HG03064 (cell line): ENCODE results near the gene SHISA3.

Experiments
- ATAC-seq: cut with Tn5 transposase; IDR thresholded peaks from one replicate; pipeline ENCODE4 v1.9.1; 2021; ENCODE audit warnings: low read depth; ENCODE audit not compliant: unreplicated experiment

Gene SHISA3

DNA sequence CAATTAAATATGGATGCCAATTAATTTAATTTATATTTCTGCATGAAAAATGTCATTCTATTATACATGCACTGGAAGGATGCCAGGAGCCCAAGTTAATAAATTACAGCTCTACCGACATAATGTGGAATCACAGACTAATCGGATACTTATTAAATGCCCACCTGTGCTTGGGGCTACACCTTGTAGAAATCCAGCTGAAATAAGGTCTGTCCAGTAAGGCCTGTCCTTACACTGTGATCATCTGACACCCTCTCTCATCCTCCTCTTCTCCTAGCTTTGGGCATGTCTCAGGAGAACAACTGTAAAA, 6.0 kb upstream of the SHISA3 start:
- no peak for ATAC-seq

DNA sequence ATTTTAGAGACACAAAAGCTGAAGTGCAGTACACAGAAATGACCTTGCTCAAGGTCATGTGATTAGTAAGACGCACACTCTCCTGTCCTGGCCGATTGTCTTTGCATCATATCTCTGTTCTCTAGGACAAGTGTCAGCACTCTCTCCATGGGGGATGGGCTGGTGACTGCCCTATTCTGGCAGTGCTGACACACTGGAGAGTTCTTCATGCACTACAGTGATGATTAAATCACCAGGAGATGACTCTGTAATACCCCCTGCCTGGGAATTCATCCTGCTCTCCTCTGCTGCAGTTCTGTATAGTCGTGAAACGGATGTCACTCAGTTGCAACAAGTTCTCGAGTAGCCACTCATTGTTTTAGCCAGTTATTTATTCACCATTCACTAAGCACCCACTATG, 5.3 kb upstream of the SHISA3 start:
- no peak for ATAC-seq

DNA sequence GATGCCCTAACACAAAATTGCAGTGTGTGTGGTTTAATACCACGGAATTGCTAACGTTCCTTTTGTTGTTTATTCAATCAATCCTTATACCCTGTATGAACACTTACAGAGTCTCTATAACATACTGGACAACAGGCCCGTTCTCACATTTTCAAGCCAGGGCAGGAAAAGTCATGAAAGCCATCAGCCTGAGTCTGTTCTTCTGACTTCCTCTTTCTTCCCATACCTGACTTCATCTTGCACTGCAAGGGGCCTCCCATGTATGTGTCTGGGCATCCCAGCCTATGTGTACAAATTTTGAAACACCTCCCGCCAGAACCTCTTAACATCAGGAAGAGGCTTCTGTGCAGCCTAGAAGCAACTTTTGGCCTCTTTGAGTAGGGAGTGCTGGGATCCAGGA, 4.9 kb upstream of the SHISA3 start:
- ATAC-seq, result no peak

DNA sequence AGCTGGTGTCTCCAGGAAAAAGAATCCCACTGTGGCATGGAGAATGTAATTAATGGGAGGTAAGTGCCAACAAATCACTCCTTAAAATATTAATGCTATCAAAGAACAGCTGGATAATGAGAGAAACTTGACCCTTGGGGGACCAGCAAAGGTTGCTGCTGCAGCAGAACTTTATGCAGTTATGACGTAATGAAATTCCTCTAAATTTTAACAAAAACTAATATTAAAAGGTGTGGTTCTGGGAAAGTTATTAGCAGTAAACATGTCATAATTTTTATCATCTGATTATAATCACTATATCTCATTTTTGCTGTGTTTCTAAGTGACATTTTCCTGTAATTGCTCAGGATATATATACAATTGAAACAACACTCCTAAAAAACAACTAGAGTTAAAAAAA, 1.7 kb upstream of the SHISA3 start:
- ATAC-seq, result no peak

DNA sequence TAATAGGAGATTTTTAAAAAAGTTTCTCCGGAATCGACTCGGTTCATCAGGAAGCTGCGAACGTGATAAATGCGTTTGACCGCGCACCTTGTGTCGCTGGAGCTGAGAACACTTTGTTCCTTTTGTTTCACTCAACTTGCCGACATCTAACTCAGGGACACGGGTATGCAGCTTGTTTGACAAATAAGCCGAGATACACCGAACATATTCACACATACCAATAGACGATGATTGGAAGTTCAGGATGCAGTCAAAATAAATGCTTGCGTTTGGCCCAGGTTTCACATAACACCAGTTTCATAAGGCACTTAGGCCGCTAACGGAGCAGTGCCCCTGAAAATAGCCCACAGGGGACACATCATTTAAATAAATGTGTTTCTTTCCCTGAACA, 932 bp upstream of the SHISA3 start:
- ATAC-seq, result no peak

DNA sequence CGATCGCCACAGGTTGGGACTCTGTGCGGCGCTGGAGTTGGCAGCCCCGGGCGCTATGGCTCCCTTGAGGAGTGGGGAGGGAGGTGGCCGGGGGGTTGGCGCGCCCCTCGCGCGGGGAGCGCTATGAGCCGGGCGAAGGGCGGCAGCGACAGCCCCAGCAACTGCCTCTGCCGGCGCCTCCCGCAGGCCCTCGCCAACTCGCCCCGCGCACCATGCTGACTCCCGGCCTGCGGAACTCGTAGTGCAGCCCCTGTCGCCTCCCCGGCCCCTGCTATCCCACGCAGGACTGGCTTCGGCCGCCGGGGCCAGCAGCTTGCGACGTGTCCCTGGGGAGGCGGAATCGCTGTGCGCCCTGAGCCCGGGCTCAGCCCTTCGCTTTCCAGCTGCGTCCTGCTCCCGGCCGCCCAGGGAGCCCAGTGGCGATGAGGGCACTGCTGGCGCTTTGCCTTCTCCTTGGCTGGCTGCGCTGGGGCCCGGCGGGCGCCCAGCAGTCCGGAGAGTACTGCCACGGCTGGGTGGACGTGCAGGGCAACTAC, 415 bp downstream of the SHISA3 start:
- no peak for ATAC-seq

DNA sequence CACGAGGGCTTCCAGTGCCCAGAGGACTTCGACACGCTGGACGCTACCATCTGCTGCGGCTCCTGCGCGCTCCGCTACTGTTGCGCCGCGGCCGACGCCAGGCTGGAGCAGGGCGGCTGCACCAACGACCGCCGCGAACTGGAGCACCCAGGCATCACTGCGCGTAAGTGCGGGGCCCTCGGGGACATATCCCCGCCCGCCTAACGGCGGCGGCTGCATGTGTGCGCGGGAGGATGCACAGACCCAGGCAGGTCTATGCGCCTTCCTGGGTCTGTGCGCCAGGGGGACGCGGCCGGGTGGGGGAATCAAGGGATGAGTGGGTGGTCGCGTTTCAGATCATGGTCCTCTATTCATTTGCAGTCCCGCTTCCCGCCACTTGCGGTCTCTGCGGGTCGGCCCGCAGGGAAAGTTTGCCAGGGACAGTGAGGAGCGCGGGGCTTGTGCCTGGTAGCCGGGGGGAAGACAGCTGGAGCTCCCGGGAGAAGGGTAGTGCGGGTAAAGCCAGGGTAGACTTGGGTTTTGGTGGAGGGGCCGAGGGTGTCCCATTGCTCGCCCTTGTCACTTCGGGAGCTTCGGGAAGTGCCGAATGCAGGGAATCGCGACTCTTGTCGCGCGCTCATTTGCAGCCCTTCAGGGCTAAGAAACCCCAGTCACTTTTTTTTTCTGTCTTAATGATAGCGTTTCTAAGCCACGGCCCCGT, 1.0 kb downstream of the SHISA3 start:
- no peak for ATAC-seq

DNA sequence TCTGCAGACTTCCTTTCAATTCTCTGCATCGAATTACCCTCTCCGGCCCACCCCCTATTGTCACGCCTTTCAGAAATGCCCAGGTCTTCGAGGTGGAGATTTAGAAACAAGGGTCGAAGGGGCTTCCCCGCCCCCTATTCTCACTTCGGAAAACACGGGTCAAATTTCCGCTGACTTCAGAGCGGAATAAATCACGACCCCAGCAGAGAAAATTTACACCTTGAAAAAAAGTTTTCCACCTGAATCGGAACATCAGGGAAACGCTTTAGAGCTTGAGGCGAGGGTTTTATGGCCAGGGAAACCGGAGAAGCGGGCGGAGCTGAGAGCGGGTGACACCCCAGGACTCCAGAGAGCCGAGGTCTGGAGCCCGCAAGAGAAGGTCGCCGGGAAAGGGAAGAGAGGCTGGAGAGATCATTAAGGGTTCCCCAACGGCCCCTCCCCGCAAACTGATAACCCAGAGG, 1.6 kb downstream of the SHISA3 start:
- ATAC-seq, result no peak

DNA sequence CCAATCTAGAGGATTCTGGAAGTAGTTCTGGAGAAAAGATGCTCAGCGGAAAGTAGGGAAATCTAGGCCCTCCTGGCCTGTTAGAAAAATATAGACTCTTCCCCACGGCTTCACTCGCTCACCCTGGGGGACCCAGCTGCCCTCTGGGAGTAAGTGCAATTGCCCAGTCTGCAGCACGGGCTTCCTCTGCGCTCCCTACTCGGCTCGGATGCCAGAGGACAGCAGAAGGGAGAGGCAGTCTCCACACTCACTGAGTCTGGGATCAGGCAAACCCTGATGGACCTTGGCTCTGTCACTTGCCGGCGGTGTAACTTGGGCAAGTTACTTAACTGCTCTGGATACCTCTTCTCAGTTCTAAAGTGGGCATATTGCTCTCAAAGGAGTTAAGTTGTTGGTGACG, 2.1 kb downstream of the SHISA3 start:
- ATAC-seq, result no peak

DNA sequence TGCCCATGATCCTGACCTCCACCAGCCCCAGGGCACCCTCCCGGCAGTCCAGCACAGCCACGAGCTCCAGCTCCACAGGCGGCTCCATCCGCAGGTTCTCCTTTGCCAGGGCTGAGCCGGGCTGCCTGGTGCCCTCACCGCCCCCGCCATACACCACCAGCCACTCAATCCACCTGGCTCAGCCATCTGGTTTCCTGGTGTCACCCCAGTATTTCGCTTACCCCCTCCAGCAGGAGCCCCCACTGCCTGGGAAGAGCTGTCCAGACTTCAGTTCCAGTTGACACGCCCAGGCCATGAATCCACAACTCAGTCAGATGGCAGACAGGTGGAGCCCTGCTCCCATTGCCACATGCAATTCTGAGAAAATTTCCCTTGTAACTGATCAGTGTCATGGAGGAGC, 3.9 kb downstream of the SHISA3 start:
- no peak for ATAC-seq

DNA sequence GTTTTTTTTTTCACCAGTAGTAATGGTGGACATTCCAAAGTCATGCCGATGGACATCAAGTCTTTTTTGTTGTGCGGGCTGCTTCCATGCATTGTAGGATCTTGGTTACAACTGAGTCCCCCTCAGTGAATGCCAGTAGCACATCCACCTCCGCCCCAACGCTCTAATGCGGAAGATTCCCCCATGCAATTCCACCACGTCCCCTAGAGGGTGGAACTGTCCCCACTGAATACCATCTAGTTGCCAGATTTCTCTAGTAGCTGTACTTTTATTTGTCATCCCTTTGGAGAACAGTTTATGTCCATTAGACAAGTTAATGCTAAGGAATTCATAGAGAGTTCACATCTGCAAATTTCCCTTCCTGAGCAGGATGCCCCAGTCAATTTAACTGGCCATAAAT, 6.7 kb downstream of the SHISA3 start:
- no peak for ATAC-seq

DNA sequence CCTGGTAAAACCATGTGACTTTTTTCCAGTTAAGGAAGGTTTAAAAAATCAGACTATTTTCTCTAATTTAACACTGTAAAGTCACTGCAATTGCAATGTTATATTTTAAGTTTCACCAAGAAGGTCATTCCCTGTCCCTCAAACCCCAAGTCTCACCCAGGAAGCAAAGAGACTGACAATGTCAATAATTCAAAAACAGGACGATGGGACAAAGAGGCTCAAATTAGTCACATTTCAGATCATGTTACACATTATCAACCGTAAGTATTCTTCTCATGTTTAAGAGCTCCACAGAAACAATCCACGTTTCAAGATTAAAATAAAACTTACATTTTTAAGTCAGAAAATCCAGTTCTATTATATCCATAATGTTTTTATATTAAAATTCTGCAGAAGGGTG, 13.2 kb downstream of the SHISA3 start:
- no peak for ATAC-seq

DNA sequence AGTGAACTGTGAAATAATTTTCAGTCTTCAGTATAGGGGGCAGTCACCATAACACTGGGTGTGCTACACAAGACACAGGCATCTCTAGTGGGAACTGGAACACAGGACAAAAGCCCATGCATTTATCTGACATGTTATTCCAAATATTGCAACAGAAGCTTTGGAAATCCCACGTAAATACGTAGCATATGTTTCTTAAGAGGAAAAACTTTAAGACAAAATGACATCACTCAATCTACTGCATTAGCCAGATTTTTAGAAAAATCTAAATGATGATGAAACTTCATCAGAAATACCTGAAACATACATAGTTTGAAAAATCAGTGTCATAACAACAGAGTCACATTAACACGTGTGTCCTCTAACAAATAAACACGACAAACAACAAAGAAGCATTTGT, 14.5 kb downstream of the SHISA3 start:
- ATAC-seq, result no peak

DNA sequence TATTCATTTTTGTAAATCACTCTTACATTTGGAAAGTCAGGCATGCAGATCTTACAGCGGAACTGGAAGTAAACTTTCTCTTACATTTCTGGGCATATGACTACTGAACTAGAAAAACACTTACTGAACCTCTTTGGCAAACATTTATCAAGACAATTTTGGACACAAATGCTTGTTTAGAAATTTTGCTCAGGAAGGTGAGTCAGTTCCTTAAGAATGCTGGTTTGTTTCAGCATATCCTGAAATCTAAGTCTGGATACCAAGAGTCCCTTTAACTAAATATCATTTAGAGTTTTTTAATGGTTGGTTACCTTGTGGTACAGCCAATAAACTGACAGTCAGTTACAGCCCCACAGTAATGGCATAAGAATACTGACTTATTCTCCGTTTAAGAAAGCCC, 15.0 kb downstream of the SHISA3 start:
- ATAC-seq, result no peak

DNA sequence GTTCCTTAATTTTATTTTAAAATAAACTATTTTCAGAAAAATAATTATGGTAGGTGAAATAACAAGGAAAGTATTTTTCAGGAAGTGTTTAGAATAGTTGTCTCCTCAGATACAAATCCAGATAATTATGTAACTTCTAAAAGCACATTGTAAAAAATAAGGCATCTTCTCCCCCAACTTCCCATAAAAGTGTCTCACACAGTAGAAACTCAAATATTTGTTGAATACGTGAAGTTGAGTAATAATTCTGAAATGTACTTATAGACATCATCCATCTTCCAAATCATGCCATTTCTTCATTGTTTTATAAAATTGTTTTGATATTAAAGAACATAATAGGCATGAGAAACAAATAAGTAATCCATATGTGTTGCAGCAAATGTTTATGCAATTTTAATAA, 18.0 kb downstream of the SHISA3 start:
- no peak for ATAC-seq

DNA sequence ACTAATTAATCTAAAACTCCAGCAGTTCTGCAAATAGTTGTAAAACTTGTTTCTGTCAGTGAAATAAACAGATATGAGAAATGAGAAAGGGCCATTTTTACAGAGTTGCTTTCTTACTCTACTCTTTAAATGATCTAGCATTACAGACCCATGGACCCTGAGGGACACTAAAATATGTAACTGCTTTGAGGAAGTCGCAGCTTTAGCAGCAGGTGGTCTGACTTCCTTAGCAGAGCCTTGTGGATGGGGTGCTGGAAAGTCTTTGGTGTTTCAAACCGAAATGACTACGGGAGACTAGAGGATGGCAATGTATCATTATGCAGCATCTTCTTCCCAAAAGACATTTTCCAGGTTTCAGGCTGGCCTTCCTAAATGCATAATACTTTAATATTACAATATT, 18.7 kb downstream of the SHISA3 start:
- no peak for ATAC-seq

DNA sequence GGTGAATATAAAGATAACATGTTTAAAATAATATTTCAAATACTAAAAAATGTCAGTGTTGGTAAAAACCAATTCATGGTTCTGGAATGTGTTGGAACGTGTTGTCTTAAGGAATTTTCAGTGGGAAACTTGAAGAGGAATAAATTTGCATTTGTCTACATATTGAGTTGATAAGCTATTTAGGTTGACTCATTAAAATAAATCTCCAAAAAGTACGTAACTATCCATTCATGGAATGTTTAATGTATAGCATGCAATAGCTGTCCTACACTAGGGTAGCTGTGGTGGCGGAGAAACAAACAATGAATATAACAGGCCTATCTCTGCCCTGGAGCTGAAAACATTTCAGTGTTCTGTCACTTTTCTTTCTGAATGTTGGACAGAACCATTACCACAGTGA, 20.3 kb downstream of the SHISA3 start:
- ATAC-seq, result no peak

DNA sequence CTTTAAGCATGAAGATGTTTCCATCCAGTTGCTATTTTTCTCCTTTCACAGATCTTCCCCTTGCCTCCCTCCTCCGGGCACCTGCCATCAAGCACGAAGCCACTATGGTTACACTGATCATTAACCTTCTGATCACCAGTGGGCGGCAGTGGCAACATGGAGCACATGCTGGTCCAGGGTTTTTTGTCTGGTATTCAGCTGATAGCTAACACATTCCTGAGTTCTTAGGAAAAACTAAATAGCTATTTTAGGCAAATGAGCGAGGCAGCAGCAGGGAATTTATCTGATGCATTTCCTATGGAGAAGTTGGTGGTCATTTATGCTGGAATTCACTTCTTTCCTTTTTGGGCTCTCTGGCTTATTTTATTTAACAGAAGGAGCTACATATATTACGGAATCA, 22.9 kb downstream of the SHISA3 start:
- ATAC-seq, result no peak

DNA sequence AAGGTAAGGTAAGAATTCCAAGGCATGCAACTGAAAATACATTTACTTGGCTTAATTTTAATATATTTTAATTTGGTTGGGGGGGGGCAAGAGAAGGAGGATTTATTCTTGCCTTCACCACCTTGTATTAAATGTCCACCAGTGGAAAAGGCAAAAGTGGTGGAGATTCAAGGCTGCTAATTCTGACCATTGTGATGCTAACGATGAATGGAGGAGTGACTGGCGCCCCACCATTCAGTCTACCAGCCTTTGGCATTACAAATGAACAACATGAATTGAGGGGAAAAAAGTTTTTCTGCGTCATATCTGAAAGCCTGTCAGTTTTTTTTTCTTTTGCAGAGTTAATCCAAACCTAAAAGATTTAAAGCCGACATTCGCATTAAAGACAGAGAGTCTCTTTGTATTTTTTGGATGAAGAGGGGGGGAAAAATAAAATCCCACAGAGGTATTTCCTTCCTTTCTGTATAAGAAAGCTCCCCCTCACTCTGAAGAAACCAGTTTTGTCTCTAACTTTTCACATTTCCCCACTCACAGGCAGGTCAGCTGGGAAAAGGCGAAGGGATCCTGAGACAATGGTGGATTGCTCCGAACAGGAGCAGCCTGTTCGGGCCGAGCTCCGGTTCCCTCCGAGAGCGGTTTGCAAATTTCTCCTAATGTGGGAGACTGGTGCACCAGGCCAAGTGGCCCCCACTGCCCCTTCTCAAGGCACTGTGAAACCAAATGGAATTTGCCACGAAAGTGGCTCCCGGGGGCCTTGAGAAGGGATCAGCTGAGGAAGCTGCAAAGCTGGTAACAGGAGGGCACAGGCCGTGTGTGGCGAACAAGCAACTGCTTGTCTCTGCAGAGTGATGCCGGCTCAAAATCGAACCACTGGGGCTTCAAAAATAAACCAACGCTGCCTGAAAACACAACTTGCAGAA, 28.1 kb downstream of the SHISA3 start:
- ATAC-seq, result no peak

DNA sequence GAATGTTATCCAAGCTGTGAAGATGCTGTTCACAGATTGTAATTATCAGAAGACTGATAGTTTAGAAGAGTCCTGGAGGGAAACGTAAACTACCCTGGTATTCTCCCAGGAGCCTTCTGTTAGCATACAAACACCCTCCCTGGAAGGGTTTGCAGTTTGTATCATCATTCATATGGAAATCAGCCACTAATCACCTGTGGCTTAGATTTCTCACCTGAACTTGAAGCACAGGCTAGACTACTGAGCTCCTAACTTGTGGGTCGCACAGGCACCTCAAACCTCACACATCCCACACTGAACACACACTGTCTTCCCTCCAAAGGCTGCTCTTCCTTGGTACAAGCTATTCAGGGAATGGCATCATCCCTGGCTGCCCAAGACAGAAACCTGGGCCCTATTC, 30.7 kb downstream of the SHISA3 start:
- no peak for ATAC-seq

DNA sequence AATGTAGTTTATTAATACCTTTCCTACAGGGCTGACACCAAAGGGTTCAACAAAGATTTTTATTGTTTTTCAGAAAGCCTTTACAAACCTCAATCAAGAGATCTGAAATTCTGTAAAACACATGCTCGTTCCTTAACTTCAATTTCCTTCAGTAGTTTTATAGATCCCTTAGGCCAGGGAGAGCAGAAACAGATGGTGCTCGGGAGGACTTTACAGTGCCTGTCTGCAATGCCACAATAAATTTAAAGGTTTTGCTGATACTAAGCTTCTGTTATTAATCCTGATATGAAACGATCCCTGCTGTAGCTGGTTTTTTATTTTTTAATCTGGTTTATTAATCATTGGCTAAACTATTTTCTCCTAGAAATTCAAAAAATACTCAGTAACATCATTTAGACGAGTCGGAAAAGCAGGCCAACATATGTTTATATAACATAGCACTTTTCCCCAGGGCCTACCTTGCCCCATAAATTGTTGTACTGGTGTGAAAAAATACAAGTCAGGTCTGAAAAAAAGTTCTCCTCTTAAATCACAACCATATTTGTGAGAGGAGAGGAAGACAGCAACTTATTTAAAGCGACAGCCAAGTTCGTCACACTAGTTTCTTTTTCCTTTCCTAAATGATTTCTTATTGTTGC, 39.8 kb downstream of the SHISA3 start:
- no peak for ATAC-seq
